Endothelial cell of umbilical vein (primary cell): ENCODE results near the gene MASP1.

Source experiments
- EZH2 ChIP-seq: IDR thresholded peaks from 2 replicates; pipeline ENCODE4 v1.6.1; 2012; ENCODE audit warnings: borderline replicate concordance, low read depth, mild to moderate bottlenecking, moderate library complexity, low read length, inconsistent platforms; ENCODE audit not compliant: severe bottlenecking
- POLR2A ChIP-seq: IDR thresholded peaks from 2 replicates; pipeline ENCODE4 v1.6.1; 2012; ENCODE audit warnings: low read depth, mild to moderate bottlenecking, control low read depth, low read length
- TF ChIP-seq, protein P1 (sequence below), 2 donors: IDR thresholded peaks; 1 replicate in 1 of 2; 2 replicates in 1 of 2; pipeline ENCODE4 v1.5.1; 2011; ENCODE audit warnings: low read length in 2 of 2, mild to moderate bottlenecking in 2 of 2, moderate library complexity in 2 of 2, control low read depth in 1 of 2, inconsistent platforms in 1 of 2, low read depth in 1 of 2; ENCODE audit not compliant: insufficient read depth in 1 of 2; ENCODE audit errors: extremely low read depth in 1 of 2
- TF ChIP-seq, protein P2 (sequence below): IDR thresholded peaks from 2 replicates; pipeline ENCODE4 v1.6.1; 2011; ENCODE audit not compliant: insufficient read depth, insufficient read length

DNA sequence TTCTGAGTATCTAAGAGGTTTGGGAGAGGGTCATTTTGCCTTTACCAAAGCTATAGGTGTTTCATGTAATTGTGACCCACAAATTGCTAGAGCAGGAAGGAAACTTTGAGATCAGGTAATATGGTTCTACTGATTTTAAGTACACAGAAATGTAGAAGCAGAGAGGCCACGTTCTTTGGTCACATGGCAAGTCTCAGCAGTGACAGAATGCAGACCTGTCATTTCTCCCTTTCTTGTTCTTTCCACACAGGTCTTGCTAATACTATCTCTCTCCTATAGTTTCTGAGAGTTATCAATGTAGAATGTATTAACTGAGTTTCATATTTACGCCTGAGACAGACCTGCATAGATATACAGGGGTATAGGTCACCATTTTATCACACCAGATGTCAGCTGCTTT, 105.2 kb downstream of the MASP1 start:
- TF ChIP-seq, protein P1, sequence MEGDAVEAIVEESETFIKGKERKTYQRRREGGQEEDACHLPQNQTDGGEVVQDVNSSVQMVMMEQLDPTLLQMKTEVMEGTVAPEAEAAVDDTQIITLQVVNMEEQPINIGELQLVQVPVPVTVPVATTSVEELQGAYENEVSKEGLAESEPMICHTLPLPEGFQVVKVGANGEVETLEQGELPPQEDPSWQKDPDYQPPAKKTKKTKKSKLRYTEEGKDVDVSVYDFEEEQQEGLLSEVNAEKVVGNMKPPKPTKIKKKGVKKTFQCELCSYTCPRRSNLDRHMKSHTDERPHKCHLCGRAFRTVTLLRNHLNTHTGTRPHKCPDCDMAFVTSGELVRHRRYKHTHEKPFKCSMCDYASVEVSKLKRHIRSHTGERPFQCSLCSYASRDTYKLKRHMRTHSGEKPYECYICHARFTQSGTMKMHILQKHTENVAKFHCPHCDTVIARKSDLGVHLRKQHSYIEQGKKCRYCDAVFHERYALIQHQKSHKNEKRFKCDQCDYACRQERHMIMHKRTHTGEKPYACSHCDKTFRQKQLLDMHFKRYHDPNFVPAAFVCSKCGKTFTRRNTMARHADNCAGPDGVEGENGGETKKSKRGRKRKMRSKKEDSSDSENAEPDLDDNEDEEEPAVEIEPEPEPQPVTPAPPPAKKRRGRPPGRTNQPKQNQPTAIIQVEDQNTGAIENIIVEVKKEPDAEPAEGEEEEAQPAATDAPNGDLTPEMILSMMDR (IDR thresholded peaks at IDR 0.05; ENCODE audit: extremely low read depth in 1 of 2, insufficient read depth in 1 of 2, low read depth in 1 of 2, low read length in 2 of 2): no peak
- TF ChIP-seq POLR2A: no peak
- no peak for TF ChIP-seq EZH2
- TF ChIP-seq, protein P2, sequence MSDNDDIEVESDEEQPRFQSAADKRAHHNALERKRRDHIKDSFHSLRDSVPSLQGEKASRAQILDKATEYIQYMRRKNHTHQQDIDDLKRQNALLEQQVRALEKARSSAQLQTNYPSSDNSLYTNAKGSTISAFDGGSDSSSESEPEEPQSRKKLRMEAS: no peak
